ENCODE data around the gene FAM53A. TPM values are rescaled to one million over a fixed set of nuclear protein-coding genes. Genes with fewer than 3 reads are reported as not detected.
A peak's percentile ranks its signal among the peaks of the same experiment; 100 is the strongest.

The FAM53A gene
- total RNA-seq, 1 donor, result 0.86 TPM

GRCh38 chr4:1716065-1716945 is 32.2 kb upstream of the FAM53A start:
- TF ChIP-seq CTCF (IDR thresholded peaks at IDR 0.05; ENCODE audit: insufficient read depth, low read depth, low read length), result no peak
- DNase-seq (ENCODE audit: low read depth), result no peak
- H3K4me3 ChIP-seq (ENCODE audit: low read depth, low read length), result no peak overlapping the region

DNA sequence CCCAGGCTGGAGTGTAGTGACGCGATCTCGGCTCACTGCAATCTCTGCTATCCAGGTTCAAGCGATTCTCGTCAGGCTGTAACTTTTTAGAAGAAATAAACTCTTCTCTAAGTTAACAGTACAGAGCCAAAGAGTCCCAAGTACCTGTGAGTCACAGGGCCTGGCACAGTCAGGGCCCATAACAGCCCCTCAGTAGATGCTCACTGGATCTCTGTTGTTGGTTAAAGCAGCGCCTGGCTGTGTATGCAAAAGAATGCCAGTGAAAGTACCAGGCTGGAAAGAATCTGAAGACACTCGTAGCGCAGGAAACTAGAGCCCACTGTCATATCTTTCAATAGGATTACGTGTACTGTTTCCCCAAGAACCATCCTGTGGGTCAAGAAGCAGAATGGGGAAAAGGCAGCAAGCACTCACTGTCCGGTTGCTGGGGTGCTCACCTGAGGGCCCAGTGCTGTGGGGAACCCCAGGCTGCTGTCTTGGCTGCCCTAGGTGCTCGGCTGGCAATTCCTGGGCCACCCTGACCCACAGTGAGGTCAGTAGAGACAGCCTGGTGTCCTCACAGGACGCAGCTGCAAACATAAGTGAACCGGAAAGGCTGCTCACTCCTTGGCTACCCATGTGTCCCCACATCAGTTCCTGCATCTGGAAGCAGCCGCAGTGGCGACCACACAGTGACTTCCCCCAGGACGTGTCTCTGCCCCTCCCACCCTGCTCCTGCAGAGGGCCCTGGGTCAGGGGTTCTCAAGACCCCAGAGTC is 31.1 kb upstream of the FAM53A start:
- no peak for TF ChIP-seq CTCF (IDR thresholded peaks at IDR 0.05; ENCODE audit: insufficient read depth, low read depth, low read length)
- no peak overlapping the region for H3K4me3 ChIP-seq (ENCODE audit: low read depth, low read length)
- no peak for DNase-seq (ENCODE audit: low read depth)

- H3K4me3 ChIP-seq (ENCODE audit: low read depth, low read length), result no peak overlapping the region
- DNase-seq (ENCODE audit: low read depth), result no peak
- no peak for TF ChIP-seq CTCF (IDR thresholded peaks at IDR 0.05; ENCODE audit: insufficient read depth, low read depth, low read length)
Observed at GRCh38 chr4:1714303-1715001, 30.3 kb upstream of the FAM53A start.

GRCh38 chr4:1713003-1713851 is 29.1 kb upstream of the FAM53A start:
- TF ChIP-seq CTCF (IDR thresholded peaks at IDR 0.05; ENCODE audit: insufficient read depth, low read depth, low read length), result no peak
- peak overlapping the region; percentile 79 for H3K4me3 ChIP-seq (ENCODE audit: low read depth, low read length)
- no peak for DNase-seq (ENCODE audit: low read depth)

DNA sequence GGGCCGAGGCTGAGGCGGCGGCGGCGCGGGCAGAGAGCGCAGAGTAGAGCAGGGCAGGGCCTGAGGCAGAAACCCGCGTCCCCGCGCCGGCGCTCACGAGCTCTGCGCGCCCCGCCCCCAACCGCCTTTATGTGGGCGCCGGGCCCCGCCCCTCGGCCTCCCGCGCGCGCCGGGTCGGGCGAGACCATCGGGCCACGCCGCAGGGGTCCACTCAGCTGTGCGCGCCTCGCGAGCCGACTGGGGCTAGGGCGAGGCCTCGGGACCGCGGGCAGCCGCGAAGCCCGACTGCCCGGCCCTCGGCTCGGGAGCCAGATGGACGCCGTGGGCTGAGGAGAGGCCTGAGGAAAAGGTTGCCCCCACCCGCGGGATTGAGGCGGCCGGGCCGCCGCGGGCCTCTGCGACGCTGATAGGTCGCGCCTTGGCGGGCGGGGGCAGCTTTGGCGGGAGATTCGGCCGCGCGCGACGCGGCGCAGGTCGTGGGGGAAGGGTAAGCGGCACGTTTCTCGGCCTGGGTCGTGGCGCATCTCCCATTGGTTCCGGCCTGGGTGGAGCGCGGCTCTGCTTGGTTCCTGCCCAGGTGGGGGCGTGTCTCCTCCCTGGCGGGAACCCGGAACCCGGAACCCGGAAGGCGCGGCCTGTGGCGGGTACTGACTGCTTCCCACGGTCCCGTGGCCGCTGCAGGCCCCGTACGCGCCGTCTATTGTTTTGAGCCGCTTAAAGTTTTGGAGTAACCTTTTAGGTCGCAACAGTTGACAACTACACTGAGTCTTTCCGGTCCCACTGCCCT is 28.3 kb upstream of the FAM53A start, which contains the start of gene SLBP:
Gene SLBP (minus strand): TSS at position 104 of the 787 bp plus-strand sequence. CDS start 131 bp downstream, outside the sequence.
- peak; percentile 95 for DNase-seq (ENCODE audit: low read depth)
- no peak for TF ChIP-seq CTCF (IDR thresholded peaks at IDR 0.05; ENCODE audit: insufficient read depth, low read depth, low read length)
- H3K4me3 ChIP-seq (ENCODE audit: low read depth, low read length), result peak within 1 kb of the TSS; percentile 84

Measured in fibroblast of villous mesenchyme (primary cell).